ENCODE data around the gene TMPRSS4.

DNA sequence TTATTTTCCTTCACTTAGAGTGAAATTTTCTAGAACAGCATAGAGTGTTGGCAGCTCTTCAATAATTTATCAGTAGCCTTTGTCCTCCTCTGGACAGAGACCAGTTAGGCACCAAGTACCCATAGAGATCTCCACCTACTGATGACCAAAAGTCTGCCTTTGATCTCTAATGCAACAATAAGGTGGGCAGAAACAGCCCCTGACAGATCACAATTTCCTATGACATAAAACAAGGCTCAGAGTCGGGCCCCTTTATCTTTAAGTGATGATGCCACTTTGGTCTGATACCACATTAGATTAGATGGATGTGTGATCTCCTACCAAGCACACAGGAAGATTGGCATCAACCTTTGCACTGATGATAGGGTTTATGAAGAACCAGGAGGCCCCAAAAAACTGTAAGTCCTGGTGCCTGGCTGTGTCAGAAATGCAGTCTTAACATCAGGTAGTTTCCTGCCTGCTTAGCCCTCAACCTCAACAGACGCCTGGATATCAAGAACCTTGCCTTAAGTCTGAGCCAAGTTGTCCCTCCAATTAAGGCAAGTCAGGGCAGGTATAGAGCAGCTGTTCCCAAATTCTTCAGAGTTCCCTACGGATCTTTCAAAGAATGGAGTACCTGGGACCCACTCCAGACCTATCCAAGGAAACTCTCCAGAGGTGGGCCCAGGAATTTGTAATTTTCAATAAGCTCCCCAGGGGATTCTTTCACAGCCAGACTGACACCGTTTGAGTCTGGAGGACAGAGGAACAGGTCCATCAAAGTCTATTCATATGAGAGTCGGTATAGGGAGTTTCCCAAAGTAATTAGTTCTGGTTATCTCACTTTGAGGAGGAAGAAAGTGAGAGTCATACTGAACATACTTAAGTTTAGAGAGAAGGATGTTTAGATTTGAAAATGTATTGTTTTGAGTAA lies 30.6 kb upstream of the TMPRSS4 start:
- TF ChIP-seq, protein P1, sequence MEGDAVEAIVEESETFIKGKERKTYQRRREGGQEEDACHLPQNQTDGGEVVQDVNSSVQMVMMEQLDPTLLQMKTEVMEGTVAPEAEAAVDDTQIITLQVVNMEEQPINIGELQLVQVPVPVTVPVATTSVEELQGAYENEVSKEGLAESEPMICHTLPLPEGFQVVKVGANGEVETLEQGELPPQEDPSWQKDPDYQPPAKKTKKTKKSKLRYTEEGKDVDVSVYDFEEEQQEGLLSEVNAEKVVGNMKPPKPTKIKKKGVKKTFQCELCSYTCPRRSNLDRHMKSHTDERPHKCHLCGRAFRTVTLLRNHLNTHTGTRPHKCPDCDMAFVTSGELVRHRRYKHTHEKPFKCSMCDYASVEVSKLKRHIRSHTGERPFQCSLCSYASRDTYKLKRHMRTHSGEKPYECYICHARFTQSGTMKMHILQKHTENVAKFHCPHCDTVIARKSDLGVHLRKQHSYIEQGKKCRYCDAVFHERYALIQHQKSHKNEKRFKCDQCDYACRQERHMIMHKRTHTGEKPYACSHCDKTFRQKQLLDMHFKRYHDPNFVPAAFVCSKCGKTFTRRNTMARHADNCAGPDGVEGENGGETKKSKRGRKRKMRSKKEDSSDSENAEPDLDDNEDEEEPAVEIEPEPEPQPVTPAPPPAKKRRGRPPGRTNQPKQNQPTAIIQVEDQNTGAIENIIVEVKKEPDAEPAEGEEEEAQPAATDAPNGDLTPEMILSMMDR (IDR thresholded peaks at IDR 0.05), result no peak
- no peak for TF ChIP-seq EZH2 (IDR thresholded peaks at IDR 0.05; ENCODE audit: borderline replicate concordance, insufficient read depth, low read depth, low read length, poor library complexity, severe bottlenecking)

Data from B cell (primary cell).